Measurements from ENCODE around the gene EXOC3.

The EXOC3 gene

DNA sequence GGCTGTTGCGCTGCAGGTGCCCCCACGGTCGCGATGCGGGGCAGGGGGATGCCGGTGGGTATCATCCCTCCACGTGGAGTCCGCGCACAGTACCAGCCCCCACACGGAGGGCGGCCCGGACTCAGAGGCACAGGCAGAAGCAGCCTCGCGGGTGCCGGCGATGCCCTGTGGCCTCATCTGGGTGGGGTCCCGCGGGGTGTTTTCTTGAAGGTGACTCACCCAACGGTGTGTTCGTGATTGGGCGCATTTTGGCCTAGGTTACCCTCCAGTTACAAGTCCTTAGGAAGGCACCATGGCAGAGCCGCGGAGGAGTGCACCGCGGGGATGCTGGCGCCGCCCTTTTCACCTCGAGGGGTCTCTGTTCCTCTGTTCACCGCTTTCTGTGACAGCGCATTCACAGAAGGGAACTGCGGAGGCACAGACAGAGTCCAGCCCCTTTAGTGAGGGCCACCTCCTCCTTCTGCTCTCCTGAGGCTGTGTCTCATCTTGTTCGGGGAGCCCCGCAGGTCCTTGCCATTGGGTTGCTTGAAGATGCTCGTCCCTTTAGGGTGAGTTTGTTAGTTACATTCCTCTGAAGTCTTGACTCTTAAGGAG lies 21.6 kb upstream of the EXOC3 start:
- no peaks in the 10 kb centered on the region; the same call in 1 of the 2 replicates for H3F3A ChIP-seq (ENCODE audit: low read depth)
- no peak overlapping the region for H3K9ac ChIP-seq (ENCODE audit: low read depth, low read length, poor library complexity, severe bottlenecking)
- no peaks in the 10 kb centered on the region for H3K27me3 ChIP-seq (ENCODE audit: insufficient read depth, low read length, poor library complexity, severe bottlenecking)
- H3K9me2 ChIP-seq (replicated peaks; ENCODE audit: low read depth, low read length) = no peaks in the 10 kb centered on the region
- TF ChIP-seq EZH2phosphoT487 (IDR thresholded peaks at IDR 0.05; ENCODE audit: borderline replicate concordance) (no peak), CTCF (conservative IDR thresholded peaks at IDR 0.05; ENCODE audit: low read length) (no peak)
- H3K4me2 ChIP-seq (ENCODE audit: low read depth, low read length, poor library complexity, severe bottlenecking) = no peak overlapping the region
- H2AFZ ChIP-seq (ENCODE audit: low read length) = no peak overlapping the region
- H4K20me1 ChIP-seq (ENCODE audit: insufficient read depth, low read length, poor library complexity, severe bottlenecking) = no peaks in the 10 kb centered on the region
- no peaks in the 10 kb centered on the region for H3K9me3 ChIP-seq (ENCODE audit: insufficient read depth, low read depth, low read length)
- H3K36me3 ChIP-seq (ENCODE audit: insufficient read depth, low read length) = no peaks in the 10 kb centered on the region
- H3K4me1 ChIP-seq (ENCODE audit: insufficient read depth, low read length, poor library complexity, severe bottlenecking) = peaks cover 40% of the 10 kb centered on the region
- H3K4me3 ChIP-seq (ENCODE audit: low read length, poor library complexity, severe bottlenecking) = no peak overlapping the region
- H3K79me2 ChIP-seq (ENCODE audit: insufficient read depth, low read length) = no peaks in the 10 kb centered on the region

- Histone ChIP-seq H2AFZ (ENCODE audit: low read length) (no peak overlapping the region), H3F3A (ENCODE audit: low read depth) (no peaks in the 10 kb centered on the region; the same call in 1 of the 2 replicates), H3K79me2 (ENCODE audit: insufficient read depth, low read length) (no peaks in the 10 kb centered on the region), H3K27me3 (ENCODE audit: insufficient read depth, low read length, poor library complexity, severe bottlenecking) (no peaks in the 10 kb centered on the region), H3K4me1 (ENCODE audit: insufficient read depth, low read length, poor library complexity, severe bottlenecking) (peaks cover 40% of the 10 kb centered on the region), H3K9me3 (ENCODE audit: insufficient read depth, low read depth, low read length) (no peaks in the 10 kb centered on the region), H3K4me2 (ENCODE audit: low read depth, low read length, poor library complexity, severe bottlenecking) (no peak overlapping the region), H3K36me3 (ENCODE audit: insufficient read depth, low read length) (no peaks in the 10 kb centered on the region), H3K9me2 (replicated peaks; ENCODE audit: low read depth, low read length) (no peaks in the 10 kb centered on the region), H3K9ac (ENCODE audit: low read depth, low read length, poor library complexity, severe bottlenecking) (no peak overlapping the region), H3K4me3 (ENCODE audit: low read length, poor library complexity, severe bottlenecking) (no peak overlapping the region), H4K20me1 (ENCODE audit: insufficient read depth, low read length, poor library complexity, severe bottlenecking) (no peaks in the 10 kb centered on the region)
- TF ChIP-seq EZH2phosphoT487 (IDR thresholded peaks at IDR 0.05; ENCODE audit: borderline replicate concordance) (no peak), CTCF (conservative IDR thresholded peaks at IDR 0.05; ENCODE audit: low read length) (no peak)
Observed at GRCh38 chr5:421901-422300, 21.1 kb upstream of the EXOC3 start.

DNA sequence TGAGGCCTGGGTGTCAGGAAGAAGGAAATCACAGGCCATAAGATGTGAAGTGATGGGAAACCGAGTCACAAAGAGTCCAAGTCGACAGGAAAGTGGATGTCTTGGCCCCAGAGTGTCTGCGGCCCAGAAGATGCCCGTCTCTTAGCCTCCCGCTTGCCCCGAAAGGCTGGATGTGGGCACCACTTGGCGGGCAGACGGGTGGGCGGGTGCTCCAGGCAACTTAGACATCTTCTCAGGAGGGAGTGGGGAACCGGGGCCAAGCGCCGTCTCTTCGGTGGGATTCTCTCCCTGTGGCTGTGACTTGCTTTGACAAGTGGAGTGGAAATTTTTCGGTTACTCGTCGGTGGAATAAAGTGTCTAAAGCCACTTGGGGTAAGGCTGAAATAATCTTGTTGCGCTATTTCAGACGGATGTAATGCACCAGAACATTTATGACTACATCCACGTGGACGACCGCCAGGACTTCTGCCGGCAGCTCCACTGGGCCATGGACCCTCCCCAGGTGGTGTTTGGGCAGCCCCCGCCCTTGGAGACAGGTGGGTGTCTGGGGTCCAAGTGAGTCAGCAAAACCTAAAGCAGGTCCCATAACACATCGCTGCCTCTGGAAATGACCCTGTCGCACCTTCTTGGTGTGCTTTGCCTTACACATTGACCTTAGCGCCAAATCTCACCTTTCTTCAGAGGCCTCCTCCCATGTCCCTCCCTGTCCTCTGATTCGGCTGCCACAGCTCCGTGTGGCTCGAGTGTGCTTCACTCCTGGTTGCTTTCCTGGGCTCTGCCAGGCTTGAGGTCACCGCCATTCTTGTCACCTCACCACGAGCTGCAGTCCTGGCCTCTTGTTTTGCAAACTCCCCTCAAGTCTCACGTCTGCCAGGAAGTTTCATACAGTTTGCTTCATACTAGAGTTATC lies 20.4 kb upstream of the EXOC3 start:
- Histone ChIP-seq H3K4me1 (ENCODE audit: insufficient read depth, low read length, poor library complexity, severe bottlenecking) (peaks cover 39% of the 10 kb centered on the region), H3F3A (ENCODE audit: low read depth) (no peaks in the 10 kb centered on the region; the same call in 1 of the 2 replicates), H3K4me2 (ENCODE audit: low read depth, low read length, poor library complexity, severe bottlenecking) (no peak overlapping the region), H2AFZ (ENCODE audit: low read length) (no peak overlapping the region), H3K9me3 (ENCODE audit: insufficient read depth, low read depth, low read length) (no peaks in the 10 kb centered on the region), H4K20me1 (ENCODE audit: insufficient read depth, low read length, poor library complexity, severe bottlenecking) (no peaks in the 10 kb centered on the region), H3K27me3 (ENCODE audit: insufficient read depth, low read length, poor library complexity, severe bottlenecking) (no peaks in the 10 kb centered on the region), H3K9ac (ENCODE audit: low read depth, low read length, poor library complexity, severe bottlenecking) (no peak overlapping the region), H3K4me3 (ENCODE audit: low read length, poor library complexity, severe bottlenecking) (no peak overlapping the region), H3K36me3 (ENCODE audit: insufficient read depth, low read length) (no peaks in the 10 kb centered on the region), H3K9me2 (replicated peaks; ENCODE audit: low read depth, low read length) (no peaks in the 10 kb centered on the region), H3K79me2 (ENCODE audit: insufficient read depth, low read length) (no peaks in the 10 kb centered on the region)
- TF ChIP-seq EZH2phosphoT487 (IDR thresholded peaks at IDR 0.05; ENCODE audit: borderline replicate concordance) (no peak), CTCF (conservative IDR thresholded peaks at IDR 0.05; ENCODE audit: low read length) (no peak)
